ENCODE data around the gene MAD1L1.
"Not testable (repeated sequence)": the region's sequence is repeated elsewhere in the genome, so short reads cannot be mapped to it uniquely, and the experiment has no call there.

MAD1L1 gene

GRCh38 chr7:1882451-1882850 is 350.3 kb downstream of the MAD1L1 start:
- peak overlapping the region; percentile 50 for H3K27ac ChIP-seq (ENCODE audit: poor library complexity, severe bottlenecking)
- H3K4me3 ChIP-seq (ENCODE audit: severe bottlenecking), result no peak overlapping the region
- H3K27me3 ChIP-seq (ENCODE audit: insufficient read depth, poor library complexity, severe bottlenecking), result no peaks in the 10 kb centered on the region
- H3K36me3 ChIP-seq (ENCODE audit: low read depth), result no peaks in the 10 kb centered on the region
- DNase-seq (ENCODE audit: low spot score), result no peak
- ATAC-seq (ENCODE audit: low read depth), result no peak
- TF ChIP-seq, protein P1, sequence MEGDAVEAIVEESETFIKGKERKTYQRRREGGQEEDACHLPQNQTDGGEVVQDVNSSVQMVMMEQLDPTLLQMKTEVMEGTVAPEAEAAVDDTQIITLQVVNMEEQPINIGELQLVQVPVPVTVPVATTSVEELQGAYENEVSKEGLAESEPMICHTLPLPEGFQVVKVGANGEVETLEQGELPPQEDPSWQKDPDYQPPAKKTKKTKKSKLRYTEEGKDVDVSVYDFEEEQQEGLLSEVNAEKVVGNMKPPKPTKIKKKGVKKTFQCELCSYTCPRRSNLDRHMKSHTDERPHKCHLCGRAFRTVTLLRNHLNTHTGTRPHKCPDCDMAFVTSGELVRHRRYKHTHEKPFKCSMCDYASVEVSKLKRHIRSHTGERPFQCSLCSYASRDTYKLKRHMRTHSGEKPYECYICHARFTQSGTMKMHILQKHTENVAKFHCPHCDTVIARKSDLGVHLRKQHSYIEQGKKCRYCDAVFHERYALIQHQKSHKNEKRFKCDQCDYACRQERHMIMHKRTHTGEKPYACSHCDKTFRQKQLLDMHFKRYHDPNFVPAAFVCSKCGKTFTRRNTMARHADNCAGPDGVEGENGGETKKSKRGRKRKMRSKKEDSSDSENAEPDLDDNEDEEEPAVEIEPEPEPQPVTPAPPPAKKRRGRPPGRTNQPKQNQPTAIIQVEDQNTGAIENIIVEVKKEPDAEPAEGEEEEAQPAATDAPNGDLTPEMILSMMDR (IDR thresholded peaks at IDR 0.05; ENCODE audit: poor library complexity, severe bottlenecking), result no peak
- H3K9me3 ChIP-seq (ENCODE audit: severe bottlenecking), result no peaks in the 10 kb centered on the region
- peaks cover 26% of the 10 kb centered on the region for H3K4me1 ChIP-seq (ENCODE audit: insufficient read depth, poor library complexity, severe bottlenecking)

DNA sequence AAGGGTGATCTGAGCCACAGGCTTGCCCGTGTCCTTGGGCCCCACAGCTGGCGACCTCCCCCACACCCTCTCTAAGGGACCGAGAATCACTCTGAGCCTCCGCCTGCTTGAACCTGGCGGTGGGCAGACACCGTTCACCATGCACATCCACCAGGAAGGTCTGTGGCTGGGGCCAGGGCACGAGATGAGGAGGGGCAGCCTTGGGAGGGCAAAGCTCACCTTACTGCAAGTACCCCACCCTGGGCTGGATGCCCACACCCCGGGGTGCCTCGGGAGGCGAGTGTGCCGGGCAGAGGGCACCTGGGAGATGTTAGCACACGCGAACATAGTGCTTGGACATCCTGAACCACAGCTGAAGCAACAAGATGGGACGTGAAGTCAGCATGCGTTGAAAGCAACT is 350.8 kb downstream of the MAD1L1 start:
- ATAC-seq (ENCODE audit: low read depth), result no peak

GRCh38 chr7:1876641-1877040 is 356.1 kb downstream of the MAD1L1 start:
- DNase-seq (ENCODE audit: low spot score); H3K36me3 ChIP-seq (ENCODE audit: low read depth); H3K4me1 ChIP-seq (ENCODE audit: insufficient read depth, poor library complexity, severe bottlenecking); H3K4me3 ChIP-seq (ENCODE audit: severe bottlenecking); ATAC-seq (ENCODE audit: low read depth); H3K27ac ChIP-seq (ENCODE audit: poor library complexity, severe bottlenecking); H3K9me3 ChIP-seq (ENCODE audit: severe bottlenecking); H3K27me3 ChIP-seq (ENCODE audit: insufficient read depth, poor library complexity, severe bottlenecking): not testable (repeated sequence)

More for the DNA sequence above, 350.8 kb downstream of the MAD1L1 start:
- Histone ChIP-seq H3K4me3 (ENCODE audit: severe bottlenecking) (no peak overlapping the region), H3K4me1 (ENCODE audit: insufficient read depth, poor library complexity, severe bottlenecking) (peaks cover 26% of the 10 kb centered on the region), H3K9me3 (ENCODE audit: severe bottlenecking) (no peaks in the 10 kb centered on the region), H3K27ac (ENCODE audit: poor library complexity, severe bottlenecking) (no peak overlapping the region), H3K27me3 (ENCODE audit: insufficient read depth, poor library complexity, severe bottlenecking) (no peaks in the 10 kb centered on the region), H3K36me3 (ENCODE audit: low read depth) (no peaks in the 10 kb centered on the region)
- DNase-seq (ENCODE audit: low spot score), result peak; percentile 58
- TF ChIP-seq, protein P1 (IDR thresholded peaks at IDR 0.05; ENCODE audit: poor library complexity, severe bottlenecking), result no peak

DNA sequence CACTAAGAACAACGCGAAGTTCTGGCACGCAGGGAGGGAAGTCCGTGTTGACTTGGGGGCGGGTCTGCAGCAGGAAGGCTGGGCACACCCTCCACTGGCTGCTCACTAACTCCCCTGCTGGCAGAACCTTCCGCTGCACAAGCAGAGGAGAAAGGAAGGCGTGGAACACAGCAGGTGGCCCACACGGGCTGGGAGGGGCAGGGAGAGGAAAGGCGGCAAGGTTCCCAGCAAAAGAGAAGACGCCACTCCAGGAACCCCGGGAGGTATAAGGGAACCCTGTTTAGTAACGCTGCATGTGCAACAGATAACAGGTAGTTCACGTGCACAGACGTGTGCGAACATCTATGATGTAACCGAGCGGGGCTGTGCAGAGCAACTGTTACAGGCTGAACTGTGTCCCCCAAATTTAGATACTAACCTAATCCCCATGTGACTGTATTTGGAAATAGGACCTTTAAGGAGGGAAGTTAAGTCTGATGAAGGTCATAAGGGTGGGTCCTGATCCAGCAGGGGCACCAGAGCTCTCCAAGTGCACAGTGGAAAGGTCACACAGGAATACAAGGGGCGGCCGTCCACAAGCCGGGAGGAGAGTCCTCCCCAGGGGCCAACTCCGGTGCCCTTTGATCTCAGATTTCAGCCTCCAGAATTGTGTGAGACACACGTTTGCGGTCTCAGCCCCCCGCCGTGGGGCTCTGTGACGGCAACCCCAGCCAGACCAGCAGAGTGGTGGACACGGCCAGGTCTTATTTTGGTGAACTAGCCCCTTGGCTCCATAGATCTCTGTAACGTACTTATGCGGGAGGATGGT is 357.1 kb downstream of the MAD1L1 start:
- H3K4me1 ChIP-seq (ENCODE audit: insufficient read depth, poor library complexity, severe bottlenecking); H3K36me3 ChIP-seq (ENCODE audit: low read depth); H3K27ac ChIP-seq (ENCODE audit: poor library complexity, severe bottlenecking); H3K27me3 ChIP-seq (ENCODE audit: insufficient read depth, poor library complexity, severe bottlenecking); DNase-seq (ENCODE audit: low spot score); H3K4me3 ChIP-seq (ENCODE audit: severe bottlenecking); H3K9me3 ChIP-seq (ENCODE audit: severe bottlenecking): not testable (repeated sequence)
- peak; percentile 50; the same call in 1 of the 3 replicates for ATAC-seq (ENCODE audit: low read depth)

DNA sequence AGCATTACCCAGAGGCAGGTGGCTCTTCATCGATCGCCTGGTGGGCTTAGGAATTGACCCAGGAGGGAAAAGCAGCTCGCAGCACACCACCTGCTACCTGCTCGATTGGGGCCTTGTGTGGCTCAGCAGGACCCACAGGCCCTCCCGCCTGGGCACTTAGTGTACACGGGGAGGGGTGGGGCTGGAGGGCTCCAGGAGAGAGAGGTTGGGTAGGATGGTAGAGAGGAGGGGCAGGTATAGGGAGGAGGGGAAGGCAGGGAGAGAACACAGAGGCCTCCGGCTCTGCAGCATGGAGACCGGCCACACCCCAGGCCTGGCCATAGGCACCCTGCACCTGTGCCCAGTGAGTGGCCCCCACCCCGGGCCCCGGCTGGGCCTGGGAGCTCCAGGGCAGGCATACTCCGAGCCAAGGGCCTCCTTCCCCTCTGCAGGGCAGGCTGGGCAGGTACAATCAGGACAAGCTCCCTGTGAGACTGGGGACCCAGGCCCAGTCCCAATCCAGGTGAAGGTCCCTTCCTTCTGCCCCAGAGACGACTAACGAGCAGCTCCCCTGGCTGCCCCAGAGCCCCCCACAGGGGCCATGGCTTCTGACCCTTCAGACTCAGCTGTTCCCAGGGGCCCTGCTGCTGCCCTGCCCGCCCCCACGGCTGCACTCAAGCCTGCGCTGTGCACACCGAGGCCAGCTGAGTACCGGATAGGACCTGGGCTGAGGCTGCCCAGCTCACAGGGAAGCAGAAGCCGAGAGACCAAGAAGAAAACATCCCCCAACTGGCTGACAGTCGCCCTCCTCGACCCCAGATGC is 358.0 kb downstream of the MAD1L1 start:
- not testable (repeated sequence) for H3K4me3 ChIP-seq (ENCODE audit: severe bottlenecking); H3K27ac ChIP-seq (ENCODE audit: poor library complexity, severe bottlenecking); ATAC-seq (ENCODE audit: low read depth); H3K4me1 ChIP-seq (ENCODE audit: insufficient read depth, poor library complexity, severe bottlenecking); H3K27me3 ChIP-seq (ENCODE audit: insufficient read depth, poor library complexity, severe bottlenecking); H3K9me3 ChIP-seq (ENCODE audit: severe bottlenecking); DNase-seq (ENCODE audit: low spot score); H3K36me3 ChIP-seq (ENCODE audit: low read depth)

DNA sequence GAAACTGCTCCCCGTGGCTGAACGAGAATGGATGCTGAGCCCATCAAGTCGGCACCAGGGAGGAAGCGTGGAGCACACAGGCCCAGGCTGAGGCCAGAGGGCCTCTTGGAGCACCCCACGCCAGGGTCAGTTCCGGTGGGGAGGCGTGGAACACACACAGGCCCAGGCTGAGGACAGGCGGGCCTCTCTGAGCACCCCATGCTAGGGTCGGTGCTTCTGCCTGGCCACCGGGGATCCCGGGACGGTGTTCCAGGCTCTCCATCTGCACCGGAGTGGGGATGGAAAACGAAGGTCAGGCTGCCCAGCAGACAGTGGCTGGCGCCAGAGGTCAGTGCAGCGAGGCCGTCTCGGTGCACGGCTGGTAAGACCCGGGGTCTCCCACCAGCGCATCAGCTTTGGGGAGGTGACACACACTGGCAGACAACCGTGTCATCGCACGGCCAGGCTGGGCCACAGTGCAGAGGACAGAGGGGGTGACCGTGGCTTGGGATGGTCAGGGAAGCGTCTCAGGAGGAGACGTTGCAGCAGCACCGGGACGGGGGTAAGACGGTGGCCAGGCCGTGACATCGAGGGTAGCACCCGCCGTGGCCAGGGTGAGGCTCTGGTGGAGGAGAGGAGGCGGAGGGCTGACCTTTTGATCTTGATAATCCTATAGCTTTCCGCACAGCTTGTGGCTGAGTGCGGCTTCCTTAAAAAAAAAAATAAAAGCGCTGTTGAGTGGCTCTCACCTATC is 358.7 kb downstream of the MAD1L1 start:
- Histone ChIP-seq H3K27ac (ENCODE audit: poor library complexity, severe bottlenecking) (no peak overlapping the region), H3K36me3 (ENCODE audit: low read depth) (no peaks in the 10 kb centered on the region), H3K4me1 (ENCODE audit: insufficient read depth, poor library complexity, severe bottlenecking) (no peaks in the 10 kb centered on the region), H3K4me3 (ENCODE audit: severe bottlenecking) (no peak overlapping the region), H3K27me3 (ENCODE audit: insufficient read depth, poor library complexity, severe bottlenecking) (no peaks in the 10 kb centered on the region), H3K9me3 (ENCODE audit: severe bottlenecking) (no peaks in the 10 kb centered on the region)
- no peak for ATAC-seq (ENCODE audit: low read depth)
- DNase-seq (ENCODE audit: low spot score), result no peak
- TF ChIP-seq, protein P1 (IDR thresholded peaks at IDR 0.05; ENCODE audit: poor library complexity, severe bottlenecking), result no peak

Data from RWPE2 (cell line).